Measurements from ENCODE around the gene ZFYVE28.

GRCh38 chr4:2281575-2282343 lies 136.7 kb downstream of the ZFYVE28 start:
- TF ChIP-seq TCF7L2 (IDR thresholded peaks at IDR 0.05; ENCODE audit: borderline replicate concordance, extremely low read depth, insufficient read depth, insufficient read length) (no peak), CTCF (IDR thresholded peaks at IDR 0.05 in 2 of 3, conservative IDR thresholded peaks at IDR 0.05 in 1 of 3; ENCODE audit: borderline replicate concordance in 1 of 3, insufficient read depth in 1 of 3, low read depth in 2 of 3, low read length in 2 of 3) (no peak), SP1 (IDR thresholded peaks at IDR 0.05; ENCODE audit: low read depth) (no peak), POLR2AphosphoS5 (IDR thresholded peaks at IDR 0.05; ENCODE audit: low read depth, low read length) (no peak), ELF1 (IDR thresholded peaks at IDR 0.05; ENCODE audit: borderline replicate concordance, low read depth) (no peak), SIN3A (IDR thresholded peaks at IDR 0.05; ENCODE audit: low read depth) (no peak), POLR2A (IDR thresholded peaks at IDR 0.05; ENCODE audit: borderline replicate concordance, extremely low read depth, insufficient read depth, insufficient read length) (no peak), EZH2 (IDR thresholded peaks at IDR 0.05) (no peak), EZH2phosphoT487 (IDR thresholded peaks at IDR 0.05; ENCODE audit: borderline replicate concordance) (no peak), SRF (IDR thresholded peaks at IDR 0.05; ENCODE audit: low read depth) (no peak), RAD21 (IDR thresholded peaks at IDR 0.05; ENCODE audit: low read depth) (no peak), JUND (IDR thresholded peaks at IDR 0.05) (no peak), REST (IDR thresholded peaks at IDR 0.05; ENCODE audit: low read depth) (no peak)
- TF ChIP-seq, protein P1, sequence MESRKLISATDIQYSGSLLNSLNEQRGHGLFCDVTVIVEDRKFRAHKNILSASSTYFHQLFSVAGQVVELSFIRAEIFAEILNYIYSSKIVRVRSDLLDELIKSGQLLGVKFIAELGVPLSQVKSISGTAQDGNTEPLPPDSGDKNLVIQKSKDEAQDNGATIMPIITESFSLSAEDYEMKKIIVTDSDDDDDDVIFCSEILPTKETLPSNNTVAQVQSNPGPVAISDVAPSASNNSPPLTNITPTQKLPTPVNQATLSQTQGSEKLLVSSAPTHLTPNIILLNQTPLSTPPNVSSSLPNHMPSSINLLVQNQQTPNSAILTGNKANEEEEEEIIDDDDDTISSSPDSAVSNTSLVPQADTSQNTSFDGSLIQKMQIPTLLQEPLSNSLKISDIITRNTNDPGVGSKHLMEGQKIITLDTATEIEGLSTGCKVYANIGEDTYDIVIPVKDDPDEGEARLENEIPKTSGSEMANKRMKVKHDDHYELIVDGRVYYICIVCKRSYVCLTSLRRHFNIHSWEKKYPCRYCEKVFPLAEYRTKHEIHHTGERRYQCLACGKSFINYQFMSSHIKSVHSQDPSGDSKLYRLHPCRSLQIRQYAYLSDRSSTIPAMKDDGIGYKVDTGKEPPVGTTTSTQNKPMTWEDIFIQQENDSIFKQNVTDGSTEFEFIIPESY (IDR thresholded peaks at IDR 0.05; ENCODE audit: extremely low read depth, insufficient replicate concordance, low read length): no peak

All from HCT116 (cell line).